GM12878 (cell line): ENCODE measurements around the gene ORM2. TPM values are rescaled to one million over a fixed set of nuclear protein-coding genes. Genes with fewer than 3 reads are reported as not detected.

Source experiments
- ATAC-seq: fragments of 200-7000 bp; cut with Tn5 transposase; 3 replicates; pipeline ENCODE4 v1.9.1; 2020; ENCODE audit warnings: mild to moderate bottlenecking, moderate library complexity
- BruUV-seq: library from RNA; stranded (reverse); fragments of 400-500 nt; replicated peaks from 2 replicates; lab custom pipeline; 2021; lab: Mats Ljungman, UMichigan
- CTCF ChIA-PET: fragments of 300-600 bp; sonication (Branson Sonifier 250); formaldehyde crosslinking; extraction: SDS; loops from one replicate; lab custom pipeline; 2021; ENCODE audit warnings: inconsistent platforms; lab: Yijun Ruan, JAX
- POLR2A ChIA-PET: fragments of 350-600 bp; formaldehyde crosslinking; extraction: SDS; loops from one replicate; lab custom pipeline; 2021; ENCODE audit warnings: inconsistent platforms; lab: Charles Lee
- RAD21 ChIA-PET: fragments of 300-600 bp; sonication (Branson Sonifier 250); formaldehyde crosslinking; loops from one replicate; lab custom pipeline; 2023; ENCODE audit warnings: antibody characterized with exemption; ENCODE audit not compliant: unreplicated experiment; lab: Charles Lee
- SMC1A ChIA-PET: fragments of 300-600 bp; sonication (Branson Sonifier 250); formaldehyde crosslinking; loops from one replicate; lab custom pipeline; 2023; ENCODE audit not compliant: unreplicated experiment, uncharacterized antibody; lab: Charles Lee
- DNase-seq: peaks from one replicate; pipeline ENCODE4 v3.0.0-alpha.2; 2011; ENCODE audit warnings: low read depth, low spot score
- FAIRE-seq: peaks from 3 replicates; lab custom pipeline; 2011; peaks lifted over from hg19 to GRCh38; lab: Jason Lieb, UNC
- H2AFZ ChIP-seq: 2 replicates; pipeline ENCODE4 v1.6.0; 2011; ENCODE audit warnings: low read depth, low read length, control low read depth; ENCODE audit not compliant: control insufficient read depth
- H3K27ac ChIP-seq: 2 replicates; pipeline ENCODE4 v1.5.1; 2011; ENCODE audit warnings: control low read depth; ENCODE audit not compliant: control insufficient read depth, insufficient read depth
- H3K27me3 ChIP-seq, 2 experiments: replicated peaks in 1 of 2; 2 replicates each; pipeline versions ENCODE4 v1.6.0 to v1.6.1; 2011; ENCODE audit warnings: low read length in 1 of 2; ENCODE audit not compliant: control insufficient read depth in 2 of 2, insufficient read depth in 2 of 2
- H3K36me3 ChIP-seq, 2 experiments: 2 replicates each; pipeline ENCODE4 v1.5.1; 2011; ENCODE audit warnings: low read length in 1 of 2; ENCODE audit not compliant: control insufficient read depth in 2 of 2, insufficient read depth in 2 of 2
- H3K4me1 ChIP-seq: 2 replicates; pipeline ENCODE4 v1.6.1; 2011; ENCODE audit warnings: mild to moderate bottlenecking, low read length, moderate library complexity, mixed read lengths; ENCODE audit not compliant: control insufficient read depth, insufficient read depth
- H3K4me2 ChIP-seq: 2 replicates; pipeline ENCODE4 v1.6.0; 2011; ENCODE audit warnings: control low read depth; ENCODE audit not compliant: control insufficient read depth, insufficient read depth
- H3K4me3 ChIP-seq: fragments of 200-600 bp; sonication (generic); 2 replicates; pipeline ENCODE4 v1.5.1; 2016
- H3K79me2 ChIP-seq: 2 replicates; pipeline ENCODE4 v1.6.0; 2011; ENCODE audit warnings: low read length; ENCODE audit not compliant: control insufficient read depth, insufficient read depth
- H3K9ac ChIP-seq: 2 replicates; pipeline ENCODE4 v1.8.0; 2011; ENCODE audit warnings: low read length, control low read depth, mixed read lengths; ENCODE audit not compliant: control insufficient read depth, insufficient read depth
- H3K9me3 ChIP-seq: replicated peaks from 3 replicates; pipeline ENCODE4 v1.5.1; 2011; ENCODE audit warnings: mild to moderate bottlenecking, low read length; ENCODE audit not compliant: control insufficient read depth, insufficient read depth
- H4K20me1 ChIP-seq: 2 replicates; pipeline ENCODE4 v1.6.0; 2011; ENCODE audit not compliant: control insufficient read depth, insufficient read depth
- CHD4 ChIP-seq: fragments of 200-600 bp; sonication (generic); IDR thresholded peaks from 2 replicates; pipeline ENCODE4 v1.6.1; 2016; ENCODE audit warnings: mild to moderate bottlenecking
- E2F8 ChIP-seq: fragments of 450-650 bp; IDR thresholded peaks from 2 replicates; pipeline ENCODE4 v1.6.1; 2018; ENCODE audit warnings: mild to moderate bottlenecking, low read depth, moderate library complexity; ENCODE audit not compliant: partially characterized antibody
- IRF5 ChIP-seq: fragments of 450-650 bp; IDR thresholded peaks from 2 replicates; pipeline ENCODE4 v1.6.1; 2017; ENCODE audit warnings: borderline replicate concordance
- MAX ChIP-seq: IDR thresholded peaks from 2 replicates; pipeline ENCODE4 v1.6.1; 2012; ENCODE audit warnings: low read depth, low read length, improper control_type of control experiment
- REST ChIP-seq: IDR thresholded peaks from 2 replicates; pipeline ENCODE4 v1.6.1; 2012; ENCODE audit warnings: mild to moderate bottlenecking, low read depth, low read length
- SMAD1 ChIP-seq: fragments of 450-650 bp; IDR thresholded peaks from 2 replicates; pipeline ENCODE4 v1.6.1; 2018; ENCODE audit warnings: mild to moderate bottlenecking, low read depth; ENCODE audit not compliant: partially characterized antibody
- SREBF1 ChIP-seq: IDR thresholded peaks from 2 replicates; pipeline ENCODE4 v1.6.1; 2012; ENCODE audit warnings: mild to moderate bottlenecking, low read length
- SUPT20H ChIP-seq: IDR thresholded peaks from 2 replicates; pipeline ENCODE4 v1.6.1; 2011; ENCODE audit warnings: low read depth, mild to moderate bottlenecking, low read length, moderate library complexity, borderline replicate concordance; ENCODE audit not compliant: control insufficient read depth
- ZBTB33 ChIP-seq: fragments of 450-650 bp; IDR thresholded peaks from 2 replicates; pipeline ENCODE4 v1.6.1; 2017; ENCODE audit warnings: mild to moderate bottlenecking
- ZNF274 ChIP-seq: IDR thresholded peaks from one replicate; pipeline ENCODE4 v1.8.0; 2011; ENCODE audit not compliant: insufficient read length, insufficient read depth
- WGBS: methylation state at CpG from one replicate; pipeline ENCODE4 v1.1.6; 2016; ENCODE audit warnings: low lambda C conversion rate; ENCODE audit not compliant: insufficient replicate concordance, insufficient coverage; ENCODE audit errors: missing lambda C conversion rate; 5-methylcytosine and 5-hydroxymethylcytosine counted together
- in situ Hi-C: fragments of 300-500 bp; cut with MboI; formaldehyde crosslinking; loops from 9 replicates; pipeline ENCODE4 v1.14.3; 2018; ENCODE audit warnings: mixed read lengths
- intact Hi-C: fragments of 100-400 bp; cut with micrococcal nuclease; formaldehyde crosslinking; loops from one replicate; pipeline ENCODE4 v1.14.2; 2022; ENCODE audit not compliant: unreplicated experiment
- polyA plus RNA-seq, 11 experiments: library from polyadenylated mRNA; depleted of rRNA in 4 of 11; unstranded in 6 of 11; stranded (reverse) in 5 of 11; fragments of >200 nt; fragmentation: Nextera tagmentation in 4 of 11; fragmentation: Illumina TruSeq in 1 of 11; extraction: Ambion mirVana in 4 of 11; extraction: Trizol in 1 of 11; gene quantifications; 1 replicate in 1 of 11; 2 replicates in 10 of 11; pipeline versions ENCODE4 v1.2.1 to v1.2.3, GENCODE V29; 2011 to 2016; ENCODE audit warnings: inconsistent platforms in 2 of 11, missing spikeins in 2 of 11, low read depth in 1 of 11
- total RNA-seq, 4 experiments: library from RNA; depleted of rRNA in 3 of 4; stranded (reverse); fragments of >200 nt in 3 of 4; fragmentation: Illumina TruSeq in 1 of 4; extraction: Trizol in 1 of 4; gene quantifications; 2 replicates each; pipeline versions ENCODE4 v1.2.1 to v1.2.3, GENCODE V29; 2013 to 2021

The ORM2 gene
- total and polyA plus RNA-seq, 10 of the 15 experiments (the other 5 are each of a cell fraction or from before 2014, with no cell fraction given): 0.64 TPM; not detected in 9

- H3K79me2 ChIP-seq: peaks cover 34% of the 10 kb centered on the region
- H3K4me2 ChIP-seq: peak overlapping the region; percentile 86
- ChIA-PET CTCF (interaction anchor here (0.6 to 7.4 kb wide), 6 partner anchors 20 to 40 kb away, joined by 3 to 108 read pairs (median 4); partner anchors contain the start of gene AKNA), RAD21 (interaction anchor here (1.0 to 12.9 kb wide), 7 partner anchors 14 to 286 kb away, joined by 3 to 251 read pairs (median 3); partner anchors contain the start of gene AKNA), POLR2A (interaction anchor here (0.5 to 13.2 kb wide), 7 partner anchors 11 to 328 kb away, joined by 3 to 312 read pairs (median 4); partner anchors contain the start of gene AKNA), SMC1A (interaction anchor here (0.8 to 13.9 kb wide), 8 partner anchors 12 to 30 kb away, joined by 3 to 327 read pairs (median 4); partner anchors contain the start of gene AKNA)
- H3K9me3 ChIP-seq: no peaks in the 10 kb centered on the region
- peak overlapping the region; percentile 78 for H3K27ac ChIP-seq
- 0 out of 2 replicates have a peak overlapping the region, but pooled peaks have one; percentile 1 for H3K9ac ChIP-seq
- DNase-seq (no peak), FAIRE-seq (no peak), ATAC-seq (0 out of 3 replicates have a peak, but pooled peaks have one; percentile 2)
- no peaks in the 10 kb centered on the region for H4K20me1 ChIP-seq
- in situ Hi-C loops (no loop called here), intact Hi-C loops (loop anchor here (2.0 kb wide), 1 partner anchor 17 kb away; no protein-coding TSS in a partner anchor)
- WGBS: 25% methylated on average over 6 of the region's 6 CpGs
- peak overlapping the region; percentile 1; the same call in 1 of the 2 replicates for H3K4me3 ChIP-seq
- no peaks in the 10 kb centered on the region for H3K27me3 ChIP-seq
- peaks cover 73% of the 10 kb centered on the region for H3K4me1 ChIP-seq
- no TSS peak for BruUV-seq
- peaks cover 43 to 46% of the 10 kb centered on the region in 2 experiments for H3K36me3 ChIP-seq
- H2AFZ ChIP-seq: no peak overlapping the region
- TF ChIP-seq E2F8 (no peak), SUPT20H (no peak), CHD4 (no peak), IRF5 (no peak), ZBTB33 (no peak), SMAD1 (no peak), ZNF274 (no peak), MAX (no peak), SREBF1 (no peak), REST (no peak)
Observed at GRCh38 chr9:114367366-114367765, 37.7 kb downstream of the ORM2 start.
